Measurements from ENCODE around the gene RAPGEF6.

RAPGEF6 gene

DNA sequence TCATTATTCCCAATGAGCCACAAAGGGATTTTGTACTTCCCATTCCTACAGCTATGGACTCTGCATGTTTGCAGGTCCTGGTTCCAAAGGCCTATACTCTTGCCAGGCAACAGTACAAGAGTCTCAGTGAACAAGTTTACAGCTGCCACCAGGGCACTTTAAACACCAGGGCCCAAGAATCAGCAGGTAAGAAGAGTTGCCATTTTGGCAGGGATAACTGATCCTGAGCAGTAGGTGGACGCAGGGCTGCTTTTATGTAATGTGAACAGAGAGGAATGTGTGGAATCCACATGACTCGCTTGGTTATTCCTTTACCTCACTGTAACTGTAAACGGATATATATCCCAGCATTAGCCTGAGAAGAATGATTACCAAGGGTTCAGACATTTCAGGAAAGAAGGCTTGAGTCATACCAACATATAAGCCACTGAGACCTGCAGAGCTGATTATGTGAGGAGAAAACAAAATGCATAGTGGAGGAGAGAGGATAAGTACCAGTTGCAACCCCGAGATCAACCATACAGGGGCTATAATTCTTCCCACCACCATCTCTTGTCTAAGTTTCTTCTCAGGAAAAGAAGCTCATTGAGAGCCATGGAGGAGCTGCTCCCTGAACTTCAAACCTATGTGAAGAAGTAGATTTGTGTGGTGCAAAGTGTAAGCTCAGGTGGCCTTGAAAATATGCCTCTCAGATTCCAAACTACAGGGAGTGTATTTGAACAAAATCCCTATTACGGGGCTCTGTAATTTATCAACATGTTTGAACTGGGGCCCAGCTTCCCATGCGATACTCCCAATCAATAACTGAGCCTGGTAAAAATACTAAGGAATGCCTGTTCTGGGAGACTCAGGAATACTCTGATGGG lies 24.6 kb downstream of the RAPGEF6 start:
- in situ Hi-C loops (cut with MboI; ENCODE audit: low sequenced_read_pairs) = no loop called here

DNA sequence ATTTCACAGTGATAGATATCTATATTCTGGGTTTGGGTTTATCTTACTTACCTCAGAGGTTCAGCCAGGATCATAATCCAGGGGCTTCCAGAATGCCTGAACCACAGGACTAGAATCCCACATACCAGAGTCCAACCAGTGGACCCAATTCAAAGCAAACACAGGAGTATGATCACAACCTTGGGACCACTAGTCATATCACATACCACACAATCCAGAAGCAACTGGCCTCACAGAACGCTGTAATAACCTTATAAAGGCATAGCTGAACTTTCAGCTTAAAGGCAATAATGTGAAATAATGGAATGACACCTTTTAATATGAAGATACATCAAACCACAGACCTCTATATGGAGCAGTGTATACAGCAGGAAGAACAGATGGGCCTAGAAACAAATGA lies 25.3 kb downstream of the RAPGEF6 start:
- in situ Hi-C loops (cut with MboI; ENCODE audit: low sequenced_read_pairs) = no loop called here

DNA sequence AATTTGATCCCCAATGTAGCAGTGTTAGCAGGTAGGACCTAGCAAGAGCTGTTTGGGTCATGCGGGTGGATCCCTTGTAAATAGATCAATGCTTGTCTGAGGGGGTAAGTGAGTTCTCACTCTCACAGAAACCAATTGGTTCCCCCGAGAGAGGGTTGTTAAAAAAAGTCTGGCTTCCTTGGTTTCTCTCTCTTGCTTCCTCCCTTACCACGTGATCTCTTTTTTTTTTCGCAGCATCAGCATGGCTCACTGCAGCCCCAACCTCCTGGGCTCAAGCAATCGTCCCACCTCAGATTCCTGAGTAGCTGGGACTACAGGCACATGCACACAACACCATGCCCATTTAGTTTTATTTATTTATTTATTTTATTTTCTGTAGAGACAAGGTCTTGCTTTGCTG lies 26.4 kb downstream of the RAPGEF6 start:
- in situ Hi-C loops (cut with MboI; ENCODE audit: low sequenced_read_pairs) = no loop called here

DNA sequence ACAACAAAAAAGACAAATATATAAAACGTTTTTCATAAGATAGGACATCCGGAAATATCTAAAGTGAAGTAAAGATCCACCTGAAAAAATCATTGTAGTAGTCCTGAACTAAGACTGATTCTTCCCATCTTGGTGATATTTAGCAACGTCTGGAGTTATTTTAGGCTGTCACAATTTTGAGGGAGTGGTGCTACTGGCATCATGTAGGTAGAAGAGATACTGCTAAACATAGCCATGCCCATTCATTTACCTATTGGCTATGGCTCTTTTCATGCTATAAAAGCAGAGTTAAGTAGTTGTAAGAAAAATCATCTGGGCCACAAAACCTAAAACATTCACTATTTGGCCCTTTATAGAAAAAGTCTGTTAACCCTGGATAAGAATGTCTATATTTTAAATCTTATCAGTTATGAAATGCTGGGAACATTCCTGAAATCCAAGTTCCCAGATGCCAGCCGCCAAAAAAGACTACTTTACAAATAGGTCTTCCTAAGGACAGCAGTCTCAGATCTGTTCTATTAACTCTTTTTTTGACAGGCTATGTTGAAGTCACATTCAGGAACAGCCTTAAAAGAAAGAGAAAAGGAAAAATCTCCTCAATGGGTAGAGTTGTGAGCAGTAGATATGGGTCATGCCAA lies 27.0 kb downstream of the RAPGEF6 start:
- in situ Hi-C loops (cut with MboI; ENCODE audit: low sequenced_read_pairs) = no loop called here

DNA sequence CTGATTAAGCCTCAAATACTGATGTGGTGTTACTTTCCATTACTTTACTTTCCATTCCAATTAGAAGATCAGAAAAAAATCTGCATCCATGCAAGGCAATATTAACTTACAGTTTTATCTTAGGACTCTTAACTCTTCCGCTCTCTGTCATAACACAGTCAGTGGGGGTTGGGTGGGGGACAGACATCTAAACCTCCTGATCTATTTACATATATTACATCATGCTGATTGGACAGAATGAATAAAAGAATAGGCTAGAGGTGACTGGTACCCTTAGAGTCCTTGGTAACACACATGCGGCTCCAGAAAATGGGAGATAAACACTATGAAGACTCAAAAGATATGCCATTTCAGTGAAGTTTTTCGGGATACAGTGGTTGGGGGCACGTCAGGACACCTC lies 27.6 kb downstream of the RAPGEF6 start:
- in situ Hi-C loops (cut with MboI; ENCODE audit: low sequenced_read_pairs) = no loop called here

DNA sequence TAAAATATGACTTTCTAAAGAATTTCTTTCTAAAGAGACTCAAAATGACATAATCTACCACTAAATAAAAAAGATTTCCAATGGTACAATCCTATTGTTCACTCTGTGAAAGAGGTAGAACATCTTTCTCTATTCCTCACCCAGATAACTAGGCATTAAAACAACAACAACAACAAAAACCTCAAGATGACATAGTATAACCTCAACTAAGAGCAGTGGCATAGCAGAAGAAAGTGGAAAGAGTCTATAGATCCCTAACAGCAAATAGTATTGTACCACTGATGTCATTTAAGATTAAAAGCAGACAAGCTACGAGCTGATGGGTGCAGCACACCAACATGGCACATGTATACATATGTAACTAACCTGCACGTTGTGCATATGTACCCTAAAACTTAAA lies 29.9 kb downstream of the RAPGEF6 start:
- in situ Hi-C loops (cut with MboI; ENCODE audit: low sequenced_read_pairs) = no loop called here

DNA sequence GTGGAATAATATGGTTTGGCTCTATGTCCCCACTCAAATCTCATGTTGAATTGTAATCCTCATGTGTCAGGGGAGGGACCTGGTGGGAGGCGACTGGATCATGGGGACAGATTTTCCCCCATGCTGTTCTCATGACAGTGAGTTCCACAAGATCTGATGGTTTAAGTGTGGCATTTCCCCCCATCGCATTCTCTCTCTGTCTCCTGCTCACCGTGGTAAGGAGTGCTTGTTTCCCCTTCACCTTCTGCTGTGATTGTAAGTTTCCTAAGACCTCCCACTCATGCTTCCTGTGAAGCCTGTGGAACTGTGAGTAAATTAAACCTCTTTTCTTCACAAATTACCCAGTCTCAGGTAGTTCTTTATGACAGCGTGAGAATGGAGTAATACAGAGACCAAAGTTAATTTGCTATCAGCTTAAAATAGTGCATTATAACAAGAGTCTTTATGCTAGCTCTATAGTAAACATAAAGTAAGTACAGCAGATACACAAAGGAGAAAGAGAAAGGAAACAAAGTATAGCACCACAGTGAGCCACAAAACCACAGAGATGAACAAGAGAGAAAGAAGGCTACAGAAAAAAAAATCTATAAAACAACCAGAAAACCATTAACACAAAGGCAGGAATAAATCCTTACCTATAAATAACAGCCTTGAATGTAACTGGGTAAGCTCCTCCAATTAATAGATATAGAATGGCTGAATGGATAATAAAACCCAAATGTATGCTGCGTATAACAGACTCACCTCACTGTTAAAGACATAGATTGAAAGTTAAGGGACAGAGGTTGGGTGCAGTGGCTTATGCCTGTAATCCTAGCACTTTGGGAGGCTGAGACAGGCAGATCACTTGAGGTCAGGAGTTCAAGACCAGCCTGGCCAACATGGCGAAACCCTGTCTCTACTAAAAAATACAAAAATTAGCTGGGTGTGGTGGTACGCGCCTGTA lies 39.7 kb downstream of the RAPGEF6 start:
- in situ Hi-C loops (cut with MboI; ENCODE audit: low sequenced_read_pairs) = loop anchor here (25.0 kb wide), 1 partner anchor 417 kb away; the partner anchor contains the start of gene ACSL6

DNA sequence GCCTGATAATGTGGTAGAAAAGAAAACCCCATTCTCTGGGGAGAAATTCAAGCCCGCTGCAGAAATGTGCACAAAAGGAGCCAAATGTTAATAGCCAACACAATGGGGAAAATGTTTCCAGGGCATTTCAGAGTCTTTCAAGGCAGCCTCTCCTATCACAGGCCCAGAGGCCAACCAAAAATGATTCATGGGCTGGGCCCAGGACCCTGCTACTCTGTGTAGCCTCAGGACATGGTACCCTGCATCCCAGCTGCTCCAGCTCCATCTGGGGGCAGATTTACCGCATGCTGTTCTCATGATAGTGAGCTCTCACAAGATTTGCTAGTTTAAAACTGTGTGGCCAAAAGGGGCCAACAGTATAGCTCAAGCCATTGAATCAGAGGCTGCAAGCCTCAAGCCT lies 41.1 kb downstream of the RAPGEF6 start:
- in situ Hi-C loops (cut with MboI; ENCODE audit: low sequenced_read_pairs) = loop anchor here (25.0 kb wide), 1 partner anchor 418 kb away; the partner anchor contains the start of gene ACSL6

DNA sequence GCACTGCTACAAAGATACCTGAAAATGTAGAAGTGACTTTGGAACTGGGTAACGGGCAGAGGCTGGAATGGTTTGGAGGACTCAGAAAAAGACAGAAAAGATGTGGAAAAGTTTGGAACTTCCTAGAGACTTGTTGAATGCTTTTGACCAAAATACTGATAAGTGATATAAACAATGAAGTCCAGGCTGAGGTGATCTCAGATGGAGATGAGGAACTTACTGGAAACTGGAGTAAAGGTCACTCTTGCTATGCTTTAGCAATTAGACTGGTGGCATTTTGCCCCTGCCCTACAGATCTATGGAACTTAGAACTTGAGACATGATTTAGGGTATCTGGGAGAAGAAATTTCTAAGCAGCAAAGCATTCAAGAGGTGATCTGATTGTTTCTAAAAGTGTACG lies 41.6 kb downstream of the RAPGEF6 start:
- in situ Hi-C loops (cut with MboI; ENCODE audit: low sequenced_read_pairs) = loop anchor here (25.0 kb wide), 1 partner anchor 419 kb away; the partner anchor contains the start of gene ACSL6

DNA sequence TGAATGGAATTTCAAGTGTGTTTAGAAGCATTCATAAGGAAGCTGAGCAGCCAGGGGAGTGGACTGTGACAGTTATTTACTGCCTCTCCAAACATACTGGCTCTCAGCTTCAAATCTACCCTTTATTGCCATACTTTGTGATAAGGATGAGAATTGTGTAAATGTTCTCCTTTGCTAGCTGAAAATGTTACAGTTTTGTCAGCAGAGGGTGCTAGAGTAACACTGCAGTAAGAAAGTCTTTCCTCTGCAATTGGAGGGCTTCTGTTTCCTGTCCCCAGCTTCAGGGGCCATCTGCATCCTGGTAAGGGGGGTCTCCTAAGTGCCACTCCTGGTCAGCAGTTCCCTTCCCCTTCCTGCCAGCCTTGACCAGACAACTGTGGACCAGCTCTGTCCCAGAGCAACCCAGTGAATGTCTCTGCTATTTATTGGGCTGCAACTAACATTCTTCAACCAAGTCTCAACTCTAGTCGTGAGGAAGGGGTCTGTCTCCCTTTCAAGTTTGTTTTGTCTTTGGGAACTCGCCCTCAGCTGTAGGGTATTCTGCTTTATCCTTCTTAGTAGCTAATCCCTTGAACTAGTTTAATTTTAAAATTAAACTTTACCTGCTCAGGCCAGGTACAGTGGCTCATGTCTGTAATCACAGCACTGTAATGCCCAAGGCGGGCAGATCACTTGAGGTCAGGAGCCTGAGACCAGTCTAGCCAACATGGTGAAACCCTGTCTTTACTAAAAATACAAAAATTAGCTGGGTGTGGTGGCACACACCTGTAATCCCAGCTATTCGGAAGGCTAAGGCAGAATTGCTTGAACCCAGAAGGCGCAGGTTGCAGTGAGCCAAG lies 45.3 kb downstream of the RAPGEF6 start:
- in situ Hi-C loops (cut with MboI; ENCODE audit: low sequenced_read_pairs) = loop anchor here (25.0 kb wide), 1 partner anchor 423 kb away; the partner anchor contains the start of gene ACSL6

DNA sequence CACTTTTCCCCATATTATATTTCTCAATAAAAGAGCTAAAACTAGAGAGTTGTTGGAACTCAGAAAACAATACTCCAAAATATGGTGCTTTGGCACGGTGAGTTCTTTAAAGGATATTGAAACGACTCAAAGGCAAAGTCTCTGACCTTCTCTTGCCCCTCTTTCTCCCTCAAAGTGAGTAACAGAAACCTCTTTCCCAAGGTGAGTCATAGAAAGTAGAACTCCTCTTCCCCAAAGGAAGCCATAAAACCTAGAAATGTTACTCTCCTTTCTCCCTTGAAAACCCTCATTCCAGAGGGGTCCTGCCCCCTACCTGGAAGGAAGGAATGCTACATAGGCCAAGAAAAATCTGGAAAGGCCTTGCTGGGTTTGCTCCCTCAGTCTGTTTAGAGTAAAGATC lies 47.5 kb downstream of the RAPGEF6 start:
- in situ Hi-C loops (cut with MboI; ENCODE audit: low sequenced_read_pairs) = loop anchor here (25.0 kb wide), 1 partner anchor 425 kb away; the partner anchor contains the start of gene ACSL6

DNA sequence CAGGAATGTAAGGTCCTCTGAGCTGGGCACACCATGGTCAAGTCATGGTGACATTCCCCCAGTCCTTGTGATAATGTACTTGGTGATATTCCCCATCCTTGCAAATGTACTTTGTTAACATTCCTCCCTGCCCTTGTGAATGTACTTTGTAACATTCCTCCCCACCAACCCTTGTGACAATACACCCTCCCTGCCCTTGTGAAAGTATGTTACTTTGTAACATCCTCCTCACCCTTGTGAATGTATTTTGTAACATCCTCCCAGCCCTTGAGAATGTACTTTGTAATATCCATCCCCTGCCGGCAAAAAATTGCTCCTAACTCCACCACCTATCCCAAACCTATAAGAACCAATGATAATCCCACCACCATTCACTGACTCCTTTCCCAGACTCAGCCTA lies 53.3 kb downstream of the RAPGEF6 start:
- in situ Hi-C loops (cut with MboI; ENCODE audit: low sequenced_read_pairs) = loop anchor here (25.0 kb wide), 1 partner anchor 431 kb away; the partner anchor contains the start of gene ACSL6

DNA sequence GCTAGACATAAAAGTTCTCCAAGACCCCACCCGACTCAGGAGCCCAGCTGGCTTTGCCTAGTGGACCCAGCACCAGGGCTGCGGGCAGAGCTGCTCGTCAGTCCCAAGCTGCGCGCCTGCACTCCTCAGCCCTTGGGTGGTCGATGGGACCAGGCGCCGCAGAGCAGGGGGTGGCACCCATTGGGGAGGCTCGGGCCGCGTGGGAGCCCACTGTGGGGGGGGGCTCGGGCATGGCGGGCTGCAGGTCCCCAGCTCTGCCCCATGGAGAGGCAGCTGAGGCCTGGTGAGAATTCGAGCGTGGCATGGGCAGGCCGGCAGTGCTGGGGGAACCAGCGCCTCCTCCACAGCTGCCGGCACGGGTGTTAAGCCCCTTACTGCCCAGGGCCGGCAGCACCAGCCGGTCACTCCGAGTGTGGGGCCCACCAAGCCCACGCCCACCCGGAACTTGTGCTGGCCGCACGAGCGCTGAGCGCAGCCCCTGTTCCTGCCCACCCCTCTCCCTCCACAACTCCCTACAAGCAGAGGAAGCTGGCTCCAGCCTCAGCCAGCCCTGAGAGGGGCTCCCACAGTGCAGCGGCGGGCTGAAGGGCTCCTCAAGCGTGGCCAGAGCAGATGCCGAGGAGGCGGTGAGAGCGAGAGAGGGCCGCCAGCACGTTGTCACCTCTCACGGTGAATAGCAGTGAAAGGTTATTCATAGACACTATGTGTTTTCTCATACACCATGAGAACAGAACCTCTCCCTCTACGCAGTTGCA lies 54.9 kb downstream of the RAPGEF6 start:
- in situ Hi-C loops (cut with MboI; ENCODE audit: low sequenced_read_pairs) = loop anchor here (25.0 kb wide), 1 partner anchor 432 kb away; the partner anchor contains the start of gene ACSL6

DNA sequence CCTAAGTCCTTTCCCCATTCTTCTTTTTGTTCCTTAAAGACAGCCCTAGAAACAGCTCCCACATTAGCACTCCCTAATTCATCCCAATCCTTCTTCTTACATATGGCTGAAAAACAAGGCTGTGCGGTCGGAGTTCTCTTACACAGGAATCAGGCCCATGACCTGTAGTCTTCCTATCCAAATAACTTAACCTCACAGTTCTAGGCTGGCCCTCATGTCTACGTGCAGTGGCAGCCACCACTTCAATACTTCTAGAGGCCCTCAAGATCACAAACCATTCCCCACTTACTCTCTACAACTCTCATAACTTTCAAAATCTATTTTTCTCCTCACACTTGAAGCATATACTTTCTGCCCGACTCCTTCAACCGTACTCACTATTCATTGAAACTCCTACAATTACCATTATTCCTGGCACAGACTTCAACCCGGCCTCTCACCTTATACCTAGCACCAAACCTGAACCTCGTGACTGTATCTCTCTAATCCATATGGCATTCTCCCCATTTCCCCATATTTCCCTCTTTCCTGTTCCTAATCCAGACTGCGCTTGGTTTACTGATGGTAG lies 59.3 kb downstream of the RAPGEF6 start:
- in situ Hi-C loops (cut with MboI; ENCODE audit: low sequenced_read_pairs) = loop anchor here (25.0 kb wide), 1 partner anchor 437 kb away; the partner anchor contains the start of gene ACSL6

DNA sequence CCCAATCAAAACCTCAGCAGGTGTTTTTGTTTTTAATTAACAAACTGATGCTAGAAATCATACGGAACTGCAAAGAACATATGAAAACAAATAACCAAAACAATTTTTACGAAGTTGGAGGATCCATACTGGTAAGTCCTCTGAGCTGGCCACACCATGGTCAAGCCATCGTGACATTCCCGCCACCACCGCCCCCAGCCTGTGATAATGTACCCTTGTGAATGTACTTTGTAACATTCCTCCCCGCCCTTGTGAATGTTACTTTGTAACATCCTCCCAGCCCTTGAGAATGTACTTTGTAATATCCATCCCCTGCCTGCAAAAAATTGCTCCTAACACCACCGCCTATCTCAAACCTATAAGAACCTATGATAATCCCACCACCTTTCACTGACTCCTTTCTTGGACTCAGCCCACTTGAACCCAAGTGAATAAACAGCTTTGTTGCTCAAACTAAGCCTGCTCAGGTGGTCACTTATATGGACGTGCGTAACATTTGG lies 63.3 kb downstream of the RAPGEF6 start:
- in situ Hi-C loops (cut with MboI; ENCODE audit: low sequenced_read_pairs) = no loop called here

DNA sequence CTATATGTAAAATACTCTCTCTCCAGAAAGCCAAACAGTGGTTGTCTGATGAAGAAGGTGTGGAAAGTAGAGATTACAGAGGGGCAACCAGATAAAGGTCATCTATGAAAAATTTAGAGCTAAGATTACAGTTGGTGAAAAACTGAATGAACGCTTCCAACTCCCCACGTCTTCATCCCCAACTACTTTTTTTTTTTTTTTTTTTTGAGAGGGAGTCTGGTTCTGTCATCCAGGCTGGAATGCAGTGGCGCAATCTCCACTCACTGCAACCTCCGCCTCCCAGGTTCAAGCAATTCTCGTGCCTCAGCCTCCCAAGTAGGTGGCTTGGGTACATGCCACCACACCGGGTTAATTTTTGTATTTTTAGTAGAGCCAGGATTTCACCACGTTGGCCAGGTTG lies 64.3 kb downstream of the RAPGEF6 start:
- in situ Hi-C loops (cut with MboI; ENCODE audit: low sequenced_read_pairs) = no loop called here

DNA sequence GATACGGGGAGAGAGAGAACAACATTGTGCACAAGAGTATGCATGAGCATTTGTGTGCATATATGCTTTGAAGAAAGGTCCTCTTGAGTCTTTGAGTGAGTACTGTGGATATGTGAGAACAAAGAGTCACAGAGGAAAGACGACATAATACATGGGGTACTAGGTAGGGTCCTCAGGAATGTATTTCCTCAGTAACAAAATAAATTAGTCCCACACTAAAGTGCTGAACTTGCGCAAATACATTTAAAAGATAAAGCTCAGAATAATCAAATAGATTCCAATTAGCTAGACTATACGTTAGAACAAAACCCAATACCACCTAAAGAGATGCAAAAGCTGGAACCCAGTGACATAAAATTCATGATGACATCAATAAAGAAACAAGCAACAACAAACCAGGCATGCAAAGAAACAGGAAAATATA lies 70.8 kb downstream of the RAPGEF6 start:
- in situ Hi-C loops (cut with MboI; ENCODE audit: low sequenced_read_pairs) = no loop called here

DNA sequence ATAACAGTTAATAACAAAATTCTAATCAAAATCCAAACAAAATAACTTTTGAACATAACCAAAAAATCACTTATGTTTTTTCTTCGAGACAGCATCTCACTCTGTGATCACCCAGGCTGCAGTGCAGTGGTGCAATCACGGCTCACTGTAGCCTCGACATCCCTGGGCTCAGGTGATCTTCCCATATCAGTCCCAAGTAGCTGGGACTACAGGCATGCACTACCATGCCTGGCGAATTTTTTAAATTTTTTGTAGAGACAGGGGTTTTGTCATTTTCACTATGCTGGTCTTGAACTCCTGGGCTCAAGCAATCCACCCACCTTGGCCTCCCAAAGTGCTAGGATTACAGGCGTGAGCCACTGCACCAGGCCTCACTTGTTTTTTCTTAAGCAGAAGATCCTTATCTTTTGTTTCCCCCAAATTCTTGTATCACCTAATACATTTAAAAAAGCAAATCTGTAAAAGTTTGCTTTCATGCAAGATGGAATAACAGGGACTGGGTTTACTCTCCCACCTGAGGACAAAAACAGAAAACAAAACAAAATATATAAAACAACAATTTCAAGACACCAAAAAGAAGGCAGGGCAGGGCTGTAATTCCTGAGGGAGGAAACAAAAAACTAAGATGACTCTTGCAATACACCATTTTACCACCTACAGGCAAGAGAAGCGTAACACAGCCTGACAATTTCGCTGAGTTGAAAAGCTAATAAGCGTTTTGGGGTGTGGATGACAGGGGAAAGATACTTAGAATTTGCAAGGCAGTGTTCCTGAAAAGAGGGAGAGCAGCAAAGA lies 71.4 kb downstream of the RAPGEF6 start:
- in situ Hi-C loops (cut with MboI; ENCODE audit: low sequenced_read_pairs) = no loop called here
